CD4-positive, alpha-beta T cell treated with Interleukin-6 for 4 hours (primary cell): Measurements from ENCODE around the gene CEP350.

ENCODE experiments used
- DNase-seq: peaks from one replicate; pipeline ENCODE4 v3.0.0-alpha.2; 2020; ENCODE audit warnings: mixed read lengths

Gene CEP350, protein sequence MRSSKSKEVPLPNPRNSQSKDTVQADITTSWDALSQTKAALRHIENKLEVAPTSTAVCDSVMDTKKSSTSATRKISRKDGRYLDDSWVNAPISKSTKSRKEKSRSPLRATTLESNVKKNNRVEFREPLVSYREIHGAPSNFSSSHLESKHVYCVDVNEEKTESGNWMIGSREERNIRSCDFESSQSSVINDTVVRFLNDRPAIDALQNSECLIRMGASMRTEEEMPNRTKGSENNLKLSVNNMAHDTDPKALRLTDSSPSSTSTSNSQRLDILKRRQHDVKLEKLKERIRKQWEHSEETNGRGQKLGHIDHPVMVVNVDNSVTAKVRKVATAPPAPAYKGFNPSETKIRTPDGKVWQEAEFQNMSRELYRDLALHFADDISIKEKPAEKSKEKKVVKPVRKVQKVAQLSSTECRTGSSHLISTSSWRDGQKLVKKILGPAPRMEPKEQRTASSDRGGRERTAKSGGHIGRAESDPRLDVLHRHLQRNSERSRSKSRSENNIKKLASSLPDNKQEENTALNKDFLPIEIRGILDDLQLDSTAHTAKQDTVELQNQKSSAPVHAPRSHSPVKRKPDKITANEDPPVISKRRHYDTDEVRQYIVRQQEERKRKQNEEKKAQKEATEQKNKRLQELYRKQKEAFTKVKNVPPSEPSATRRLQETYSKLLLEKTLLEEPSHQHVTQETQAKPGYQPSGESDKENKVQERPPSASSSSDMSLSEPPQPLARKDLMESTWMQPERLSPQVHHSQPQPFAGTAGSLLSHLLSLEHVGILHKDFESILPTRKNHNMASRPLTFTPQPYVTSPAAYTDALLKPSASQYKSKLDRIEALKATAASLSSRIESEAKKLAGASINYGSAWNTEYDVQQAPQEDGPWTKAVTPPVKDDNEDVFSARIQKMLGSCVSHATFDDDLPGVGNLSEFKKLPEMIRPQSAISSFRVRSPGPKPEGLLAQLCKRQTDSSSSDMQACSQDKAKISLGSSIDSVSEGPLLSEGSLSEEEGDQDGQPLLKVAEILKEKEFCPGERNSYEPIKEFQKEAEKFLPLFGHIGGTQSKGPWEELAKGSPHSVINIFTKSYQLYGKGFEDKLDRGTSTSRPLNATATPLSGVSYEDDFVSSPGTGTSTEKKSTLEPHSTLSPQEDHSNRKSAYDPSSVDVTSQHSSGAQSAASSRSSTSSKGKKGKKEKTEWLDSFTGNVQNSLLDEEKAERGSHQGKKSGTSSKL (N-terminal part only)

DNA sequence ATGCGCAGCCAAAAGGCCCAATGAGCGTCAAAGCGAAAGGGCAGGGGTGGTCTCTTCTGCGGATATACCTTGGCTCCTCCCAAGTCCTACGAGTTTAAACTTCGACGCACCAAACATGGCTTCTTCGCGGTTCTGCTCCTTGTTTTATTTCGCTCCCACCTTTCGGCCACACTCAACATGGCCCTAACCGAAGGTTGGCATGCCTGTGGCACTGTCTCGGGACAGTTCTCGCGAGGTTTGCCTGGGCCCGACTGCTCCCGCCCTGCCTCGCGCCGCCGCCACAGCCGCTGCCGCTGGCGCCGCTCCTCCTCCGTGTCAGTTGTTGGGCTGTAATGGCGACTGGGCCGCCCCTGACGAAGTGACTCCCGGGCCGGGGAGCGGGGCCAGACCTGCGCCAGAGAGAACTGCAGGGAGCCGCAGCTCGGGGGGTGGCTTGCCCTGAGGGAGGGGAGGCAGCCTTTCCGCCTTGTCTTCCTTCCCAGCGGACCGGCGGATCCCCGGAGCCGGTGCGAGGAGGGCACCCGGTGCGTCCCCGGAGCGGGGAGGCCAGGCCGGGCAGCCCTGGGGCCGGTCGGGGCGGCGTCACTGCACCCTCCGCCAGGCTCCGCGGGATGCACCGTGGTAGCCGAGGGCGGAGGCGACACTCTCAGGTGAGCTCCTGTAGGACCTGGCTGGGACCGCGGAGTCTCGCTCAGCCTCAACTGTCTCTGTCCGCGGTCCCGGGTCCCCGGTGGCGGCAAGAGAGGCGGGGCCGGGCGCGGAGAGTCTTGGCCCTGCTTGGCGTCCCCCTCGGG, at the start of gene CEP350:
Gene CEP350 (plus strand): TSS at position 318 of the 794 bp plus-strand sequence. CDS start 31,372 bp downstream, outside the sequence.
- peak; percentile 98 for DNase-seq

DNA sequence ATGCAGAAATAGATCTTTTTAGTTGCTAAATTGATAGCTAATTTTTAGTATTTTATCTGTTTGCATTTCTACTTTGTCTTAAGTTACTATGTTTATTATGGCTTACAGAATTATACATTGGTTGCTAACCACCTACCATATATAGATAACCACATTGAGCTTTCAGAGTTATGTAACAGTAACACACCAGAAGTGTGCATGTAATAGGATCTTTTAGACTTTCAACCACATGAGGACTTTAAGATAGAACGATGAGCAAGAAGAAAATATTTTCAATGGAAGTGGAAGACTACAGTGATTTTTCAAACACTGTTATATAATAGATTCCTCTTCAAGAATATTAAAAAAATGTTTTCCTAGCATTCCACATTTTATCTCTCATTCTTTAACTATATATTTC, 43.7 kb upstream of the CEP350 start:
- no peak for DNase-seq

DNA sequence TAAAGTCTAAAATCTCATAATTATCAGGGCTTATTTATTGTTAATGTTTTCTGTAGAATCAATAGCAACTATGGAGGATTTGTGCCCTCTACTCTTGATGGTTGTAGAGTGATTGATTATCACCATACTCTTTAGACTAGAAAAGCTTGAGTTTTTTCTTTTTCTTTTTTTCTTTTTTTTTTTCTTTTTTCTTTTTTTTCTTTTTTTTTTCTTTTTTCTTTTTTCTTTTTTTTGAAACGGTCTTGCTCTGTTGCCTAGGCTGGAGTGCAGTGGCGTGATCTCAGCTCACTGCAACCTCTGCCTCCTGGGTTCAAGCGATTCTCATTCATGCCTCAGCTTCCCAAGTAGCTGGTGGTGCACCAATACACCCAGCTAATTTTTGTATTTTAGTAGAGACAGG, 42.8 kb upstream of the CEP350 start:
- DNase-seq, result no peak

DNA sequence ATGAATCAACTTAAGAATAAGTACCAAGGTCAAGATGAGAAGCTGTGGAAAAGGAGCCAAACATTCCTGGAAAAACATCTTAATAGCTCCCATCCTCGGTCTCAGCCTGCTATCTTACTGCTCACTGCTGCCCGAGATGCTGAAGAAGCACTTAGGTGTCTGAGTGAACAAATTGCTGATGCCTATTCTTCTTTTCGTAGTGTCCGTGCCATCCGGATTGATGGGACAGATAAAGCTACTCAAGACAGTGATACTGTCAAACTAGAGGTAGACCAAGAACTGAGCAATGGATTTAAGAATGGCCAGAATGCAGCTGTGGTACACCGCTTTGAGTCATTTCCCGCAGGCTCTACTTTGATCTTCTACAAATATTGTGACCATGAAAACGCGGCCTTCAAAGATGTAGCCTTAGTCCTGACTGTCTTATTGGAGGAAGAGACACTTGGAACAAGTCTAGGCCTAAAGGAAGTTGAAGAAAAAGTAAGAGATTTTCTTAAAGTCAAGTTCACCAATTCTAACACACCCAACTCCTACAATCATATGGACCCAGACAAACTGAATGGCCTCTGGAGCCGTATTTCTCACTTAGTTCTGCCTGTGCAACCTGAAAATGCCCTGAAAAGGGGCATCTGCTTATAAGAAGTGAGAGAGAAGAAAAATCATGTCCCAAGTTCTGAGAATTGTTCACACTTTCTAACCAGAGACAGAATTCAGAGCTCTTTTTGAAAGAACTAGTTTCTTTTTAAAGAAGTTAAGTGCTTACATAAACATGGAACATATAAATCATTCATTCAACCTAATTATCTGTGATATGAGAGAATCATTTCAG, 36.8 kb upstream of the CEP350 start:
- DNase-seq, result no peak

DNA sequence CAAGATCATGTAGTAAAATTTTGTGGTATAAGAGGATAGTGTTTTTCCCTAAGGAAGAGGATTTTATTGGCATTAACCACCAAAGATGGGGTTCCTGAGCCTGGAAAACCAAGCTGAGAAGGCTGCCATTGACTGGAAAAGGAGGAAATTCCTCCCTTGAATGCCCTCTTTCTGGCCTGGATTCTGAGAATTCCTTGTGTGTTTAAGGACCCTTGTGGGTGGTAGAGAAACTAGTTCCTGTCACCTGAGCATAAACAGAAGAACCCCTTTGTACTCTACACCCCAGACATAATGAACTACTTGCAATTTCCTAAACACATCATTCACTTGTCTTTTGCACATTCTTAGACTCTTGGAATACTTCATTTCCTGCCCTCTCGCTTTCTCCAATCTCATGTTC, 33.1 kb upstream of the CEP350 start:
- DNase-seq, result no peak

DNA sequence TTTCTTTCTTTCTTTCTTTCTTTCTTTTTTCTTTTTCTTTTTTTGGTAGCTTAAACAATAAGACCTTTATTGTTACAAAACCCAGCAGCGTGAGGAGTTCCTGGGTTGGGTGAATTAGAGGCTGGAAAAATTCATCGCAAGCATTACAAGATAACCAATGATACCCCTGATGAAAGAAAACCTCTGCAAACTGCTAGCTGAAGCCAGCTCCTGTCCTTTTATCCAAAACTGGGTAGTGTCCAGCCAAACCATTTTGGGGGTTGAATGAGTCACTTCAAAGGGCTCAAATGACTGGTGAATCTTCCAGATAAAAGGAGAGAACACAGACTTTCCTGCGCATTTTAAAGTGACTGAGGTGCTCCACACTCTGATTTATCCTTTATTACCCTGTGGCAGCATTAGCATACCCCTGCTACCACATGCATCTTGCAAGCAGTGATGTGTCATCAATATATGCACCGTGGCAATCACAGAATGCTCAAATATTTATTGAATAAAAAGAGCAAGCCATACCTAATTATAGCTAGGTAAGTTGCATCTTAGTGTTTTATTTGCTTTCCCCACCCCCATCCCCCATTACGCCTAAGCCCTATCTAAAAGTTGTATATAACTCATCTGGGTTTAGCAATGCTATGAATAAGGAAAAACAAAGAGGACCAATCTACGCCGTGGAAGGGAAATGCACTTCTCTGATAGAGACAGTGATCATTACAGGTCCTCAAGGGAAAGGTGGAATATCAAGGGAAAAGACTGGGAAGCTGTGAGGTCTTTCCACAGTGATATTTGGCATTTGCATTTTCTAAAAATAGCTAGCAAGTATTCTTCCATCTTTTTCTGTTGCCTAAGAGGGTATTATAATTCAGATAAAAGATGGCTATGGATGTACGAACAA, 32.4 kb upstream of the CEP350 start:
- no peak for DNase-seq

DNA sequence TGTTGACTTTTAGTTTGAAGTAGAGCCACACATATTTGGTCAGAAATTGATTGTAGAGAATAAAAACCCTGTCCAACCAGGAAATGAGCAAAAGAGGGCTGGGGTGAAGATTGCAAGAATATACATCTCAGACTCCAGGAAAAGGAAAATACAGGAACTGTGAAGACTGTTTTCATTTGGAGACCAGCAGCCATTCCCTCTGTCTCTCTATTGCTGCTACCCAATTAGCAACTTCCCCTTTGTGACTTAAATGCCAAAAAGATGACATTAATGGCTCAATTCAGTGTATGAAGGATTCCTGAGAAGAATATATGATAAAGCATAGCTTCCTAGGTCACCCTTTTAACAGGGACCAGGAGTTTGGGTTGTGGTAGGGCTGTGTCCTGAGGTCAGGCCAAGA, 31.6 kb upstream of the CEP350 start:
- no peak for DNase-seq

DNA sequence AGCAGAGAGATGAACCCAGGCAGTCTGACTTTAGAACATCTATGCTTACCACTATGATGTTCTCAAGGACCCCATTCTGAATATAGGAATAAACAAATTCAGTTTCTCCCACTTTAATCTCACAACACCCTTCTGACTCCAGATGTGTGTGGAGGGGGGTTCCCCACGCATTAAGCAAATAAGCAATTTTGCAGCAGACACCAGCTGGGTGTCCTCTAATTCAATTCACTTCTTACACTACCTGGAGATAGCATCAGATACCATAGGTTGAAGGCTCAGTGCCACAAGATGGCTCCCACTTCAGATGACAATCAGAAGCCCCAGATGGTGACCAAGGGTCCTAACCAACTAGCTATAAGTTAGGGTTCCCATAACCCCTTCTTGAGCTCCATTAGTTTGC, 30.3 kb upstream of the CEP350 start:
- DNase-seq, result no peak

DNA sequence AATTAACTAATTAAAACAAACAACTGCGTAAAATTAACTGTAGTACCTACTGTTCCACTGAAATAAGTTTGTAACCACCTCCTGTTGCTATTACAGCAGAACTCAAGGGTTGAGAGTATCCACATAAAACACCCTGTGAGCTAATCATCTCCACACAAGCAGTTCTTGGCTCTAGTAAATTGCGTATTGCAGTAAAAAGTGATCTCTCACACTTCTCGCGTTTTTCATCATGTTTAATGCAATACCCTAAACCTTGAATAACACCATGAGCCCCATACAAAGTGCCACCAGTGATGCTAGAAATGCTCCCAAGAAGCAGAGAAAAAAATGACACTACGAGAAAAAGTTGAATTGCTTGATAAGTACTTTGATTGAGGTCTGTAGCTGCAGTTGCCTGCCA, 29.3 kb upstream of the CEP350 start:
- DNase-seq, result no peak

DNA sequence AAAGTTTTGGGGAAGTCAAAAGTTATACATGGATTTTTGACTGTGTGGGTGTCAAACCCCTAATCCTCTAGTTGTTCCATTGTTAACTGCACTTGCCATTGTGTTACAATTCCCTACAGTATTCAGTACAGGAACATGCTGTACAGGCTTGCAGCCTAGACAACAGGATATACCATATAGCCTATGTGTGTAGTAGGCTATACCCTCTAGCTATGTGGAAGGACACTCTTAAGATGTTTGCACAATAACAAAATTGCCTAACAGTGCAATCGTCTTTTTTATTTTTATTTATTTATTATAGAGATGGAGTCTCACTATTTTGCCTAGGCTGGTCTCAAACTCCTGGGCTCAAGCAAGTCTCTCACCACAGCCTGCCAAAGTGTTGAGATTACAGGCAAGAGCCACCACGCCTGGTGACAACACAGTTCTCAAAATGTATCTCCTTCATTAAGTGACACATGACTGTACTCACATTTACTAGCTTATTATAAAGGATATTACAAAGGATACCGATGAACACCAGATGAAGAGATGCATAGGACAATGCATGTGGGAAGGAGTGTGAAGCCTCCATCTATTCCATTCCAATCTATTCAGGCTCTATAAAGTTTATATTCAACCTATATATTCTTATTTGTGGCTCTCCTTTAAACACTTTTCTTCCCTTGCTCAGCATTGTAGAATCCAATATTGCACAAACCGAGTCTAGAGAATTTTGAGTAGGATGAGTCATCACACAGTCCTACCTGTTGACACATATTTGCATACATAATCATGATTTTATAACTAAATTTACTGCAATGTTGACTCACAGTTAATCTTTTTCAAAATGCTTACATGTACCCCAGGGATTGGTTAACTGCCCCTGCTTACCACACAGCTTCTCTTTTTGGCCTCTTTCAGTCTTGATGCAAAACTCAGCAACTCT, 28.4 kb upstream of the CEP350 start:
- no peak for DNase-seq

DNA sequence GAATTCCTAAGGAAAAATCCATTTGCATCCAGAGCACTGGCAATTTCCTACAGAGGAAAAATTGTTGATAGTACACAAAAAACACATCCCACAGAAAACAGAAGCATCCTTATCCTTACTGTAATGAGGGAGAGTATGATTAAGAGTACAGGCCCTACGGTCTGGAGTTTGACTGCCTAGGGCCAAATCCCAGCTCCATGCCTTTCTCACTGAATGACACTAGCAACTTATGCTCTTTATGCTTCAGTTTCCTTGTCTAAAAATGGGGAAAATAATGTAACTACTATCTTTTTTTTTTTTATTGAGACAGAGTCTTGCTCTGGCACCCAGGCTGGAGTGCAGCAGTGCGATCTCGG, 27.8 kb upstream of the CEP350 start:
- no peak for DNase-seq

DNA sequence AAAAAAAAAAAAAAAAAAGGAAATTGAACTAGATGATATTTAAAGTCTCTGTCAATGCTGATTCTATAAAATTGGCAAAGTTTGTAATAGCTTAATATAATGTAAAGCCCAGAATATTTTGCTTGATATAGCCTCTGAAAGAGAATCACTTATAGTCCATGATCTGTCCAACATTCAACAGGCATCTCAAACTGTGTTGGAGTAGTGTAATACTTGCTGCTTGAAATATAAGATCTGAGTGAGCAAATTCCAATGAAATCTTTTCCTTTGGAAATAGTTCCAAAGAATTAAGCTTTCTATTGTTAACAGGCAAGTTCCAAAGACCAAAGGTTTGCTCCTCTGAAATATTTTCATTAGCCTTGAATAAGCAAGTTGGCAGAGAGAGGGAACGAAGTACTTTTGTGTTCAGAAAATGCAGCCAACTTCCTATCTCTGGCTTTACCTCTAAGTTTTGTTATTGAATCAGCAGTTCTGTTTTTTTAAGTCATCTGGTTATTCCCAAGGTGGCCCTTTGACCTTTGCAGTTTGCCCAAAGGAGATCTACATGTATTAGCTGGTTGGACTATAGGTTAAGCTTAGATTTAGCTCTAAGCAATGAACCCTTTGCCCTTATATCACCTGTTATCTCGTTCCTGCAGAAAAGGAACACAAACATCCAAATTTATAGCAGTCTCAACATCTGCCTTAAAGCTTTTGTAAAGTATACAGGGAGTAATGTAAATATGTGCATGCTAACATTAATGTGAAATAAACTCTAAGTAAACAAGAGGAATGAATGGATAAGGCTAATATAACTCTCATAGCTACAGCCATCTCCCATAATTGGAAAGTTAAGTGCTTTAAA, 24.4 kb upstream of the CEP350 start:
- DNase-seq, result no peak

DNA sequence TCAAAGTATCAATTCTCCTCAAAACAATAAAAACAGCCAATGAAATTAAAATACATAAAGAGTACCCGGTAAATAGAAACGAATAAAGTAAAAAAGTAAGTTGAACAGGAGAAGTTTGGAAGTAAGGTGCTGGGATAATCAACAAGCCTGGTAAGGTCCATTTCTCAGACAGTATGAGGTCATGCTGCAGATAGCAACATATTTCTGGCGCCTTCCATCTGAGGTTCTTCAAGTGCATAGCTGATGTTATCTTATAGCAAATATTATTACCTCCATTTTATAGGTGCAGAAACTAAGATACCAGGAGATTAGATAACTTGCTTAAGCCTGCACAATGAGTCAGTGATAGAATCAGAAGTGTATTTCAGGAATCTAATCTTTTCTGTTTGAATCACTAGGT, 23.7 kb upstream of the CEP350 start:
- no peak for DNase-seq

DNA sequence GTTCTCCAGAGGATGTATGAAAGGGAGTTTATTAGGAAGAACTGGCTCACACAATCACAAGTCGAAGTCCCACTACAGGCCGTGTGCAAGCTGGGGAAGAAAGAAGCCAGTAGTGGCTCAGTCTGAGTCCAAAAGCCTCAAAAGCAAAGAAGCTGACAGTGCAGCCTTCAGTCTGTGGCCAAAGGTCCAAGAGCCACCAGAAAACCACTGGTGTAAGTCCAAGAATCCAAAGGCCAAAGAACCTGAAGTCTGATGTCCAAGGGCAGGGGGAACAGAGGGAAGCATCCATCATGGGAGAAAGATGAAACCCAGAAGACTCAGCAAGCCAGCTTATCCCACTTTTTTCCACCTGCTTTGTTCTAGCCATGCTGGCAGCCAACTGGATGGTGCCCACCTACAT, 21.4 kb upstream of the CEP350 start:
- no peak for DNase-seq

DNA sequence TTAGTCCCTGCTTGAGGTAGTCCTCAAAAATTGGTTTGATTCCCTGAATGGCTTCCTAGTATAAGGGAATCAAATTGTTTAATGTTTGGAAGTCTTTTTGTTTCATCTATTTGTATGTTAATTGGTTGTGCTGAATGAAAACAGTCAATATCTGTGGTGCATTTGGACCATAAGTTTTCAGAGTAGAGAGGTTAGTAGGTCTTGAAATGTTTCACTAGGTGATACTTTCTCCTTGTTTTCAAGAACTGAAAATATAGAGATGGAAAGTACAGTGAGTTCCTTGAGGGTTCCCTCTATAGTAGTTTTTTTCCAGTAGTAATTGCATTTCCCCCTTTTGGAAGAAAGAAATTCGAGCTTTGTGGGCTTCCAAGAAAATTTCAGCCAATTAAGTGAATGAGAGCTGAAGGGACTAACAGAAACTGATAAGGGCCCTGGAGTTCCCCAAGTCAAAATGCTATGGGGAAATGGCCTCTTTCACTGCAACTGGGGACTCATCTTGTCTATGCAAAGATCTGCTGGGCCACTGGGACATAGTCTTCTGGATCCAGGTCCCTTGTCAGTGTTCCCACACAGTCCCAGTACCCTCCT, 18.6 kb upstream of the CEP350 start:
- no peak for DNase-seq

DNA sequence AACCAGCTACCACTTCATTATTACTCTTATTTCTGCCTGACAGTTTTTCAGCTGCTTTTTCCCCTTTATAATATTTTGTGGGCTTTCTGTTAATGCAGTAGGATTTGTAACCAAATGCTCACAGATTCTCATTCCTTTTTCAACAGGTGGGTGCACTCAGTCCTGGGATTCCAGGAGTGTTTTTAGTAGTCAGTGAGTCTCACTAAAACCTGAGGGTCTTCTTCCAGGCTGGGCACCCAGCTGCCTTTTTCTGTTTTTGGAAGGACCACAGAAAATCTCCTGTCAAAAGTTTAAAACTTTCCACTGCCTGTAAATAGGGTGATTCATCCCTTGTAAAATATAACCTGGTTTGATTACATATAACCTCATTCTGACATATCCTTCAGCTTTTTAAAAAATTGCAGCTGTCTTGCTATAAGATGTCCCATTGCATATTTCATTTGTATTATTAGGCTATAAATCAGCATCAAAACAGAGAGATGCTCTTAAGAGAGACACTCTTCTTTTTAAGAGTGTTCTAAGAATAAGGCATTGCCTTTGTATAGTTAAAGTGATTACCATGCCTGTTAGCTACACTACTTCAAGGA, 16.8 kb upstream of the CEP350 start:
- no peak for DNase-seq

DNA sequence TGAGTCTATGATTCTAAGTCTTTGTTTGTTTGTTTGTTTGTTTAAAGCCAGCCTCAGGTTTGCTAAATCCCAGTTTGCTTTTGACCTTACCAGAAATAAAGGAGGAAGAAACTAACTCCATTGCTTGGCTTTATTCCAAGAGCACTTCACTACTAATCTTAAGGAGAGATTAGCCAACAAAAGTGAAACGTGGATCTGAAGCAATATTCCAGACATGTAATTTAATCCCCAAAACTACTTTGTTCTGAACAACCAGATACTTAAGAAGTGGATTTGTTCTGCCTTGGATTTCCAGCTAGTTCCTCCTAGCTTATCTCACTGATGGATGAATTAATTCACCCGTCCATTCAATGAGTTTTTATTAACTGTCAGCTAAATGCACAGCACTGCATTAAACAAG, 15.9 kb upstream of the CEP350 start:
- no peak for DNase-seq

DNA sequence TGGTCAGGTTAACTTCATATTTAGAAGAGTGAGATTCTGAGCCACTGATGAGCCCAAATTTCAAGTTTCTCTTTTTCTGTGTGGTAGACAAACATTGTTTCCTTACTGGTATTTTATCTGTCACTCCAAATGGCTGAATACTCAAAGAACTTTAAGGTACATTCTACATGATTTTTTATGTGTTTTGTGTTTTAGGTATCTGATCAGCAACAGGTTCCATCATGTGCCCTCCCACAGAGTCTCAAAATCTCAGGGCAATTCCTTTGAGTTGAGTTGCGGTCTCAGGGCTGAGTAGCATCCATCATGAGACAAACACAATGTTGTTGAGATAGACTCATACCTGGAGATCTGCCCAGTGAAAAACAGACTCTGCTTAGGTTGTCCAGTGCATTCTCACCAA, 14.7 kb upstream of the CEP350 start:
- no peak for DNase-seq
